Motor neuron (in vitro differentiated cells): Measurements from ENCODE around the gene MAD1L1. TPM values are rescaled to one million over a fixed set of nuclear protein-coding genes. Genes with fewer than 3 reads are reported as not detected.

ENCODE experiments used
- ATAC-seq, 8 experiments: fragments of 200-7000 bp; cut with Tn5 transposase; replicated peaks in 6 of 8; 2 replicates each; pipeline ENCODE4 v1.8.0; 2021; ENCODE audit warnings: mild to moderate bottlenecking in 8 of 8, moderate library complexity in 8 of 8
- H3K27ac ChIP-seq, 2 donors: fragments of 250-450 bp; sonication (Bioruptor Pico); 2 replicates each; pipeline ENCODE4 v1.9.0; 2021; ENCODE audit warnings: antibody characterized with exemption in 2 of 2, mild to moderate bottlenecking in 2 of 2, moderate library complexity in 1 of 2
- H3K4me1 ChIP-seq, 2 donors: fragments of 250-450 bp; sonication (Bioruptor Pico); replicated peaks in 1 of 2; 2 replicates each; pipeline ENCODE4 v1.6.1; 2021; ENCODE audit warnings: antibody characterized with exemption in 2 of 2, mild to moderate bottlenecking in 2 of 2, moderate library complexity in 1 of 2
- H3K4me3 ChIP-seq, 5 donors: fragments of 250-450 bp; sonication (Bioruptor Pico); 2 replicates each; pipeline ENCODE4 v1.9.0; 2021; ENCODE audit warnings: antibody characterized with exemption in 5 of 5, mild to moderate bottlenecking in 5 of 5, moderate library complexity in 4 of 5
- WGBS, 10 experiments: fragments of 450-650 bp; shearing (Covaris generic); methylation state at CpG; one replicate each; pipeline ENCODE4 v1.0.0; 2022; 5-methylcytosine and 5-hydroxymethylcytosine counted together
- in situ Hi-C, 9 experiments: fragments of 400-800 bp; cut with MboI; loops; one replicate each; pipeline ENCODE4 v1.15.0; 2021; ENCODE audit warnings: low sequenced_read_pairs in 9 of 9, low pct_unique_long_range_greater_than_20kb in 2 of 9; ENCODE audit not compliant: unreplicated experiment in 9 of 9
- total RNA-seq, 8 experiments: library from RNA; unstranded; fragments of 300-600 nt; gene quantifications; 2 replicates each; pipeline versions ENCODE4 v1.2.3 to v1.2.4, GENCODE V29; 2022

MAD1L1 gene
- total RNA-seq, 8 experiments from 2014 or later, result 24.0 to 68.8 (median 32.4) TPM

- peaks cover 32 to 43% of the 10 kb centered on the region in 2 donors for H3K4me1 ChIP-seq
- no peak overlapping the region for H3K4me3 ChIP-seq
- 90 to 100% (median 93%) methylated on average over 1 to 6 of the region's 18 CpGs; no CpG with 5 or more reads in 6 of the 10 experiments for WGBS, 10 experiments
- ATAC-seq, result no peak
- in situ Hi-C loops, result no loop called here
- no peak overlapping the region for H3K27ac ChIP-seq
These were observed 216.6 kb downstream of the MAD1L1 start for GRCh38 chr7:2016021-2016631.

DNA sequence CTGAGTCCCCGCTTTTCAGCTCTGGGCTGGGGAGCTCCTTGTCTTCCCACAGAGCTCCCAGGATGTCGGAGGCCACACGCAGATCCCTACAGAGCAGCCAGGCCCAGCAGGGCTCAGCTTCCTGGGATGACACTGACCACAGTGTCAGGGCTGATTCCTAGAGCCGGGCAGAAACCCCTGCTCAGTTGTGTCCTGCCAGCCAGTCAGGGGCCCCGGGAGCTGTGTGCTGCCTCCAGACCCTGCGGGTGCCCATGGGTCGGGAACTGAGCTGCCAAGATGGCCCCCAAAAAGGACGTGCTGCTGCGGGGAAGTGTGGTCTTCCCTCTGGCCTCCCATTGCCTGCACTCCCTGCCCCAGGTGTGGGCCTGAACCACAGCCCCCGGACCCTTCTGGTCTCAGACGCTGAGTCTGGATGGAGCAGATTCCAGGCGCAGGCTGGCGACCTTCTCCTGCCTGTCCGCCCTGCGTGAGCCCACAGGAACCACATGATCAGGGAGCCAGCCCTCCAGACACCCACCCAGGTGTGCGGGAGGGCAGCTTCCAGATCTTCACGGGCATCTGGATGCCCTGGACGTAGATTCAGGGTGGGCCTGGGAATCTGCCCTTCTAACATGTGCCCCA, 217.4 kb downstream of the MAD1L1 start:
- WGBS, 10 experiments, result 60 to 100% (median 100%) methylated on average over 1 to 2 of the region's 18 CpGs; no CpG with 5 or more reads in 3 of the 10 experiments
- Histone ChIP-seq H3K27ac (no peak overlapping the region), H3K4me1 (peaks cover 26 to 41% of the 10 kb centered on the region in 2 donors), H3K4me3 (no peak overlapping the region)
- no peak for ATAC-seq
- in situ Hi-C loops, result no loop called here

DNA sequence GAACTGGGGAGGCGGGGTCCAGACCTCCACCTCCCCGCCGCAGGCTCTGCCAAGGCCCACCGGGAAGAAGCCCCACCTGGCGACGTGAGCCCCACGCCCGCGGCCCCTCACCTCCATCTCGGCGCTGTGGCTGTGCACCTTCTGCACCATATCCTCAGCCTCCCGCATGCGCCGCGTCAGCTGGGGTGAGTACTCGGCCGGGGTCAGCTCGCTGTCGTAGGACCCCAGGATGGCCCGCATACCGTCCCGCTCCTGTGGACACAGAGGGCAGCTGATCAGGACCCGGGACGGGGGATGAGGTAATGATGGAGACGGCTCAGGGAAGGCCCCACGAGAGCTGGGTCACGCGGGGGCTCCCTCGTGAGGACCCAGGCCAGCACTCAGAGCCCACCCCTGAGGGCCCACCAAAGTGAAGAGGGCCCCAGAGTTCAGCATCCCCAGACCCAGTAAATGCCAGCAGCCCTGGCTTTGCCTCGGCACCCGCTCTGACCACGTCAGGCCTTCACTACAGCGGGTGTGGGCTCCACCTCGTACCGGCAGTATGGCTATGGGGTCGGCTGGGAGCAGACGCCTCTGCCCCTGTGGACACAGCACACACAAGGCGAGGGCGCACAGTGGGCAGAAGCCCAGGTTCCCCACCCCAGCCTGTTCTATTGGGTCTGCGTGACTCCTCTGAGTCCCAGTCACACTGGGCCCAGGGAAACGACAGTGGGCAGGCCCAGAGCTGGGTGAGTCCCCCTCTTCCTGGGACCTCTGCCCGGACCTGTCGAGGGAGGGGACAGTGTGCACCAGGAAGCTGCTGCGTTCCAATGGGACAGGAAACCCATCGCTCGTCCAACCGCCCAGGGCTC, 218.1 kb downstream of the MAD1L1 start:
- WGBS, 10 experiments, result 86 to 95% methylated on average over 4 to 7 of the region's 47 CpGs; no CpG with 5 or more reads in 8 of the 10 experiments
- in situ Hi-C loops, result no loop called here
- H3K4me3 ChIP-seq, result no peak overlapping the region

GRCh38 chr7:2013381-2014311, 219.1 kb downstream of the MAD1L1 start:
- peak overlapping the region in 1 of 2 donors; percentile 79 for H3K27ac ChIP-seq
- no peak for ATAC-seq
- 89 to 100% (median 100%) methylated on average over 1 to 9 of the region's 34 CpGs; no CpG with 5 or more reads in 6 of the 10 experiments for WGBS, 10 experiments

More for the DNA sequence above, 218.1 kb downstream of the MAD1L1 start:
- H3K4me1 ChIP-seq, result peaks cover 18 to 34% of the 10 kb centered on the region in 2 donors
- no peak for ATAC-seq
- no peak overlapping the region for H3K27ac ChIP-seq

GRCh38 chr7:2012981-2013380, 219.8 kb downstream of the MAD1L1 start:
- in situ Hi-C loops, result no loop called here
- ATAC-seq, result peak in 6 of 8 experiments; percentile 31 to 82 (median 48)
- H3K4me1 ChIP-seq, result peaks cover 2 to 24% of the 10 kb centered on the region in 2 donors
- 50 to 100% (median 93%) methylated on average over 1 to 4 of the region's 8 CpGs; no CpG with 5 or more reads in 6 of the 10 experiments for WGBS, 10 experiments
- no peak overlapping the region for H3K4me3 ChIP-seq
- H3K27ac ChIP-seq, result peak overlapping the region in 1 of 2 donors; percentile 79

More at GRCh38 chr7:2013381-2014311, 219.1 kb downstream of the MAD1L1 start:
- Histone ChIP-seq H3K4me1 (peaks cover 9 to 28% of the 10 kb centered on the region in 2 donors), H3K4me3 (no peak overlapping the region)
- in situ Hi-C loops, result no loop called here

GRCh38 chr7:2012044-2012900, 220.5 kb downstream of the MAD1L1 start:
- H3K4me3 ChIP-seq, result no peak overlapping the region
- peaks cover 0 to 24% of the 10 kb centered on the region in 2 donors for H3K4me1 ChIP-seq
- in situ Hi-C loops, result no loop called here
- peak in 5 of 8 experiments; percentile 13 to 89 (median 48) for ATAC-seq
- 40 to 95% (median 90%) methylated on average over 1 to 17 of the region's 28 CpGs; no CpG with 5 or more reads in 5 of the 10 experiments for WGBS, 10 experiments
- peak overlapping the region; percentile 61 to 79 for H3K27ac ChIP-seq

GRCh38 chr7:2011266-2012043, 221.3 kb downstream of the MAD1L1 start:
- Histone ChIP-seq H3K27ac (peak overlapping the region in 1 of 2 donors; percentile 79), H3K4me1 (peaks cover 3 to 24% of the 10 kb centered on the region in 2 donors), H3K4me3 (no peak overlapping the region)
- peak in 2 of 8 experiments; percentile 1 to 3 for ATAC-seq
- 80 to 100% methylated on average over 1 of the region's 17 CpGs; no CpG with 5 or more reads in 8 of the 10 experiments for WGBS, 10 experiments
- in situ Hi-C loops, result no loop called here

DNA sequence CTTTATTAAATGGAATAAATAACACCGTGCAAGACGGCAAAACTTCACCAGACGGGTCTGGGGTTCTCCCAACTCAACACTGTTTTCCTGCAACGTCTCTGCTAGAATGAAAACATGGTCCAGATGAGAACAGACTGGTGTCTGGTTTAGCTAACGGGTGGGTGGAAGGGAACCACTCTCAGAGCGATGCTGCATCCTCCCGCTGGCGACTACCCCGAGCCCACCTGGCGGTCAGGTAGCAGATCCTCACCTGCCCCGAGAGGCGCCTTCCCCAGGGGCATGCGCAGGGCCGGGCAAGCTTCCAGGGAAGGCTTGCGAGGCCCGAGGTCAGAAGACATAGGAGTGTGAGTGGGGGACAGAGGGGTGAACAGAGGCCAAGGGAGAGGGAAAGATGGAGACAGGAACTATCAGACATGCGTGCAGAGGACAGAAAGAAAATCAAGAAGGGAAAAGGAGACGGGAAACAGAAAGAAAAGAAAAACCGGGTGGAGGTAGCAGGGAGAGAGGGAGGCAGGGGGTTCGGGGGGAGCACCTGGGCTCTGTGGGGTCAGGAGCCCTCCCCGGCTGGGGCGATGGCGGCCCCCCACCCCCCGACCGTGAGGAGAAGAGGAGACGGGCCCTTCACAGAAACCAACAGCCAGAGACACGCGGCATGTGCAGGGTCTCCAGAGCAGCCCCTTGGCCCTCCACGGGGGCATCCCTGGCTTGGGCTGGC, 222.0 kb downstream of the MAD1L1 start:
- no peak for ATAC-seq

DNA sequence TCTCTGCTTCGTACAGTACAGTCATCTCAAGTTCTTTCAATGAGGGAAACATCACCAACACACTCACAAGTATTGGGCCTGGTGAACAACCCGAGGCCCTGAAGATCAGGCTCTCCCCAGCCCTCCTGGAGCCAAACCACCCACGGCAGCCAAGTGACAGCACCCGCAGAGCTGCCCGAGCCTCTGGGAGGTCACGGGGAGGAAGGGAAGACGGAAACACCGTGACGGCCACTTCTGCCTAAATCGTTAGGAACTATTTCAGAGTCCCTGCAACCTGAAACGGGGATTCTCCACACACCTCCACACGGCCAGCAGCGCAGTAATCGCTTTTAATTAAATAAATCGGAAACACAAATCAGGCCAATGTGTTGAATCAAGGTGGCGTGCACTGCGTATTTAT, 222.6 kb downstream of the MAD1L1 start:
- Histone ChIP-seq H3K4me1 (peaks cover 4 to 24% of the 10 kb centered on the region in 2 donors), H3K4me3 (no peak overlapping the region), H3K27ac (no peak overlapping the region)
- 33 to 100% (median 93%) methylated on average over 1 to 11 of the region's 17 CpGs; no CpG with 5 or more reads in 2 of the 10 experiments for WGBS, 10 experiments
- in situ Hi-C loops, result no loop called here
- no peak for ATAC-seq

More for the DNA sequence above, 222.0 kb downstream of the MAD1L1 start:
- WGBS, 10 experiments, result 67 to 100% (median 100%) methylated on average over 1 to 7 of the region's 29 CpGs; no CpG with 5 or more reads in 3 of the 10 experiments
- Histone ChIP-seq H3K4me1 (peaks cover 4 to 24% of the 10 kb centered on the region in 2 donors), H3K27ac (no peak overlapping the region), H3K4me3 (no peak overlapping the region)
- in situ Hi-C loops, result no loop called here

- H3K4me3 ChIP-seq, result no peak overlapping the region
- no peak for ATAC-seq
- H3K27ac ChIP-seq, result no peak overlapping the region
- in situ Hi-C loops, result no loop called here
- peaks cover 4 to 24% of the 10 kb centered on the region in 2 donors for H3K4me1 ChIP-seq
- 30 to 100% (median 89%) methylated on average over 2 to 11 of the region's 16 CpGs; no CpG with 5 or more reads in 3 of the 10 experiments for WGBS, 10 experiments
These were observed 223.2 kb downstream of the MAD1L1 start for GRCh38 chr7:2009541-2010001.
